Coronary artery (tissue), 2 donors: ENCODE measurements around the gene PRDM1.

Experiments used
- DNase-seq: peaks from one replicate; pipeline ENCODE4 v3.0.0-alpha.2; 2017; ENCODE audit warnings: low spot score
- H3K27ac ChIP-seq, 2 donors: fragments of 200-600 bp; sonication (generic); one replicate each; pipeline ENCODE4 v1.5.1; 2016 to 2019
- H3K4me3 ChIP-seq: fragments of 200-600 bp; sonication (generic); 2 replicates; pipeline ENCODE4 v1.5.1; 2016; ENCODE audit warnings: mild to moderate bottlenecking, moderate library complexity
- CTCF ChIP-seq: fragments of 200-600 bp; sonication (generic); IDR thresholded peaks from one replicate; pipeline ENCODE4 v1.5.1; 2019; ENCODE audit warnings: antibody characterized with exemption

The PRDM1 gene

DNA sequence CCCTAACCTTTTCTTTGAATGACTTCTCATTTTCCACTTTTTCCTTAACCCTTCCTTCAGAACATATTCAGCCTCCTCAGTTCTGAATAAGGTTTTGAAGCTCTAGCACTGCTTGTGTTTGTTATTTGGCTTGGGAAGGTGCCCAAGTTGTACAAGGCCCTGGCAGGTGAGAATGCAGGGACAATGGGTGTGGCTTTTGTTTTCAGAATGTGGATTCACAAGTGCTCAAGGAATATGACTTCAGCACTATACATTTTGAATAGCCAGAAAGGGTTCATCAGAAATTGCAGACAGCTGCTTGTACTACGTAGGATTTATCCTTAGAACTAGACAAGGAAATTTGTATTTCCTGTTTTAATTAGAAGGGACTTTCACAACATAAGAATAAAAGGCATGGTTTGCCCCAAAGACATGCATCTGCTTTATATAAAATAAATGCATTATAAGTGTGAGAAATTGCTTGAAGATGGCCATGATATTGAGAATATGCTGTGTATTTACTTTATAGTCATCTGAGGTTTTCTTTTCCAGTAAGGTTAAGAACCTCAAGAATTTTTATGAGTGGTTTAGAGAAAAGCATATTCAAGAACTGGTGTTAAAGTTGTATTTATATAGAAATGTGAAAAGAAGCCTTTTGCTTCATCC lies 29.3 kb upstream of the PRDM1 start:
- DNase-seq, result no peak
- TF ChIP-seq CTCF, result no peak
- no peak overlapping the region for H3K4me3 ChIP-seq
- no peak overlapping the region for H3K27ac ChIP-seq

DNA sequence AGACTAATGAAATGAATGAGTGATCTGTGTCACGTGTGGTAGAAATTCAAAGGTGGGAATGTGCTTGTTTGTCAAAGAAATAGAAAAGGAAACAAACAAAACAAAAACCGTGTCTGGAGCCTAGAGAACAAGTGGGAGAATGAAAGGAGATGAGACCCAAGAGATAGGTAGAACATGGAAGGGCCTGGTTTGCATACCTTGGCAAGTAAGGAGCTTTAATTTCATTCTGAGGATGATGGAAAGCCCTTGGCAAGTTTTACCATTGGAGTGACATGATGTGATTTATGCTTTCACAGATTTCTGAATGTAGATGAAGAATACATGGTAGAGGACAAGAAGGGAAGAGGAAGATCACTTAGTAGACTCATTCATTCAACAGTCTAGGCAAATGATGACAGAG lies 26.8 kb upstream of the PRDM1 start:
- no peak for TF ChIP-seq CTCF
- Histone ChIP-seq H3K4me3 (no peak overlapping the region), H3K27ac (no peak overlapping the region)
- no peak for DNase-seq

DNA sequence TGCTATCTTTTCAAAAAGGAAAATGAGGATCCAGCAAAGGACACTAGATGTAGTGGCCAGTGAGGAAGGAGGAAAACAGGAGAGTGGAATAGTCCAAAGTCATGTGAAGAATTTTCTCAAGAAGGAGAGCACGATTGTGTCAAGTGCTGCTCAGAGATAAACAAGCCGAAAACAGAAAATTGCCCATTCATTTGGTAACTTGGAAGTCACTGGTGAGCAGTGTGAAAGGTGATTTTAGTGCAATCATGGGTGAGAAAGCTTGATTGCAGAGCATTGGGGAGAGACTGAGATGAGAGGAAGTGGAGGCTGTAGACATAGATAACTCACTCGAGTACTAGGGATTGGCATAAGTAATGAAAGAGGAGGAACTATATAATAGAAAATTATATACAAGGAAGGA lies 26.0 kb upstream of the PRDM1 start:
- Histone ChIP-seq H3K27ac (no peak overlapping the region), H3K4me3 (no peak overlapping the region)
- no peak for TF ChIP-seq CTCF
- DNase-seq, result no peak

GRCh38 chr6:106063448-106063850 lies 22.7 kb upstream of the PRDM1 start:
- DNase-seq, result no peak
- Histone ChIP-seq H3K27ac (no peak overlapping the region), H3K4me3 (no peak overlapping the region)
- no peak for TF ChIP-seq CTCF

DNA sequence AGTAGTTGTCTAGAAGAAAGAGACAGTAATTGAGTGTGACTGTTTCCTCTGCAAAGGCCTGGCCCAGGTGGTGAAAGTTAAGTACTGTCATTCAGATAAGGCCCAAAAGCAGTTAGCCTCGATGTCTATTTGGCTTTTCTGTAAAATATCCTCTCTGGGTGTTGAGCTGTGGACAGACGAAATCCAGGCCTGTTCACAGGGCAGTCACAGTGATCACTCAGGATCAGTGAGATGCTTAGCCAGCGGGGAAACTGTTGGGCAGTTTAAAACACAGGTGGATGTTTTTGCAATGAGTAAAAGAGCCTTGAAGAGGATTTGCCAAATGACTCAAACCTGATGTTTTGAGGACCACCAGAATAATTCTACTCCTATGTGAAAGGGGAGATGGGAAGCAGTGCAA lies 22.0 kb upstream of the PRDM1 start:
- no peak for TF ChIP-seq CTCF
- no peak for DNase-seq
- Histone ChIP-seq H3K4me3 (no peak overlapping the region), H3K27ac (no peak overlapping the region)

GRCh38 chr6:106064756-106065155 lies 21.4 kb upstream of the PRDM1 start:
- Histone ChIP-seq H3K4me3 (no peak overlapping the region), H3K27ac (no peak overlapping the region)
- no peak for DNase-seq
- no peak for TF ChIP-seq CTCF

DNA sequence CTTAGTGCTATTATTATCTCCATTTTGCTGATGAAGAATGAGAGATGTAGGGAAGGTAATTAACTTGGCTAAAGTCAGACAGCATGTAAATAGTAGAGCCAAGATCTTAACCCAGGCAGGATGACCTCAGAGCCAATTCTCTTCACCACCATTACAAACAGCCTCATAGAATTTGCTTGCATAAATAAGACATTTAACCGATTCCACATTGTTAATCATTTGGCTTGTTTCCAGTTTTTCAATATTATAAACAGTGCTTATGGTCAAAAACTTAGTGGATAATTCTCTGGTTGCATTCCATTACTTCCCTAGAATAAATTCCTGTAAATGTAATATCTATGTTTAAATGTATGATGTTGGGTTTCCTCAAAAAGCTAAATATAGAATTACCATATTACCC lies 19.1 kb upstream of the PRDM1 start:
- no peak for TF ChIP-seq CTCF
- H3K4me3 ChIP-seq, result no peak overlapping the region
- no peak overlapping the region for H3K27ac ChIP-seq
- no peak for DNase-seq
